Panc1 (cell line): Measurements from ENCODE around the gene TNPO1.

Experiments used
- CTCF ChIP-seq: fragments of 450-650 bp; IDR thresholded peaks from 2 replicates; pipeline ENCODE4 v1.5.1; 2017; ENCODE audit warnings: mild to moderate bottlenecking
- POLR2AphosphoS5 ChIP-seq: IDR thresholded peaks from 2 replicates; pipeline ENCODE4 v1.6.1; 2012; ENCODE audit warnings: mild to moderate bottlenecking, low read depth, low read length, moderate library complexity
- REST ChIP-seq, 2 experiments: IDR thresholded peaks; 2 replicates each; pipeline ENCODE4 v1.6.1; 2011 to 2012; ENCODE audit warnings: low read depth in 2 of 2, control low read depth in 1 of 2, low read length in 1 of 2, mild to moderate bottlenecking in 1 of 2, moderate library complexity in 1 of 2; ENCODE audit not compliant: insufficient read depth in 1 of 2
- SIN3A ChIP-seq: IDR thresholded peaks from 2 replicates; pipeline ENCODE4 v1.6.1; 2012; ENCODE audit warnings: low read depth, mild to moderate bottlenecking, low read length, moderate library complexity, borderline replicate concordance; ENCODE audit not compliant: insufficient read depth

GRCh38 chr5:72871366-72872024, 55.0 kb downstream of the TNPO1 start:
- TF ChIP-seq SIN3A (no peak), REST (IDR thresholded peaks at IDR 0.05; ENCODE audit: insufficient read depth in 1 of 2, low read depth in 2 of 2, low read length in 1 of 2) (no peak), POLR2AphosphoS5 (no peak), CTCF (no peak)
